Measurements from ENCODE around the gene GNA15.

The GNA15 gene

GRCh38 chr19:3119693-3120380 lies 16.0 kb upstream of the GNA15 start:
- Histone ChIP-seq H3K4me1 (ENCODE audit: control insufficient read depth, insufficient read depth, low read length) (no peaks in the 10 kb centered on the region), H3K9me3 (ENCODE audit: control insufficient read depth, insufficient read depth, low read depth, low read length) (no peaks in the 10 kb centered on the region), H3K4me3 (ENCODE audit: low read depth, low read length) (no peak overlapping the region), H3K36me3 (ENCODE audit: control insufficient read depth in 2 of 2, insufficient read depth in 1 of 2, low read length in 2 of 2) (peaks cover 0 to 25% of the 10 kb centered on the region in 2 experiments; a peak in 1 of 3 replicates), H3K27ac (ENCODE audit: extremely low read depth, low read depth, low read length) (no peak overlapping the region)
- no peak for TF ChIP-seq ZNF280C (tag by site-specific recombination; IDR thresholded peaks at IDR 0.05)
- TF ChIP-seq ZFP37 (tag by site-specific recombination; IDR thresholded peaks at IDR 0.05) = no peak
- no peak for TF ChIP-seq ZNF654 (tag by site-specific recombination; IDR thresholded peaks at IDR 0.05; ENCODE audit: low read depth)
- TF ChIP-seq ZNF837 (tag by site-specific recombination; IDR thresholded peaks at IDR 0.05) = no peak
- no peak for TF ChIP-seq BCL11B (tag by site-specific recombination; IDR thresholded peaks at IDR 0.05; ENCODE audit: low read depth)
- TF ChIP-seq KLF17 (tag by site-specific recombination; IDR thresholded peaks at IDR 0.05) = 0 out of 2 replicates have a peak, but pooled peaks have one; percentile 31
- TF ChIP-seq ZBTB20 (tag by site-specific recombination; IDR thresholded peaks at IDR 0.05) = no peak
- TF ChIP-seq ZNF221 (tag by site-specific recombination; IDR thresholded peaks at IDR 0.05; ENCODE audit: borderline replicate concordance) = no peak
- TF ChIP-seq ZNF18 (tag by site-specific recombination; IDR thresholded peaks at IDR 0.05) = no peak
- CTCF ChIA-PET = no interaction called here
- POLR2A ChIA-PET = no interaction called here

- POLR2A ChIA-PET = no interaction called here
- TF ChIP-seq ZNF776 (tag by site-specific recombination; IDR thresholded peaks at IDR 0.05; ENCODE audit: borderline replicate concordance) = no peak
- no peak for TF ChIP-seq ZNF530 (tag by site-specific recombination; IDR thresholded peaks at IDR 0.05; ENCODE audit: low read depth)
- TF ChIP-seq SALL2 (tag by site-specific recombination; IDR thresholded peaks at IDR 0.05; ENCODE audit: borderline replicate concordance) = no peak
- TF ChIP-seq BCL11A (tag by site-specific recombination; IDR thresholded peaks at IDR 0.05; ENCODE audit: low read depth) = no peak
- H3K36me3 ChIP-seq (ENCODE audit: control insufficient read depth in 2 of 2, insufficient read depth in 1 of 2, low read length in 2 of 2) = peaks cover 0 to 25% of the 10 kb centered on the region in 2 experiments; a peak in 1 of 3 replicates
- no peaks in the 10 kb centered on the region for H3K9me3 ChIP-seq (ENCODE audit: control insufficient read depth, insufficient read depth, low read depth, low read length)
- H3K4me3 ChIP-seq (ENCODE audit: low read depth, low read length) = no peak overlapping the region
- H3K27ac ChIP-seq (ENCODE audit: extremely low read depth, low read depth, low read length) = no peak overlapping the region
- CTCF ChIA-PET = no interaction called here
- no peaks in the 10 kb centered on the region for H3K4me1 ChIP-seq (ENCODE audit: control insufficient read depth, insufficient read depth, low read length)
Measured at GRCh38 chr19:3120611-3121276, 15.1 kb upstream of the GNA15 start.

- ChIA-PET CTCF (no interaction called here), POLR2A (no interaction called here)
- Histone ChIP-seq H3K36me3 (ENCODE audit: control insufficient read depth in 2 of 2, insufficient read depth in 1 of 2, low read length in 2 of 2) (peaks cover 0 to 22% of the 10 kb centered on the region in 2 experiments; a peak in 1 of 3 replicates), H3K4me3 (ENCODE audit: low read depth, low read length) (no peak overlapping the region), H3K27ac (ENCODE audit: extremely low read depth, low read depth, low read length) (no peak overlapping the region), H3K9me3 (ENCODE audit: control insufficient read depth, insufficient read depth, low read depth, low read length) (no peaks in the 10 kb centered on the region), H3K4me1 (ENCODE audit: control insufficient read depth, insufficient read depth, low read length) (no peaks in the 10 kb centered on the region)
- no peak for TF ChIP-seq ZNF221 (tag by site-specific recombination; IDR thresholded peaks at IDR 0.05; ENCODE audit: borderline replicate concordance)
- no peak for TF ChIP-seq ZNF416 (tag by site-specific recombination; IDR thresholded peaks at IDR 0.05)
- no peak for TF ChIP-seq KLF7 (tag by site-specific recombination; IDR thresholded peaks at IDR 0.05; ENCODE audit: borderline replicate concordance)
- no peak for TF ChIP-seq ZNF394 (tag by site-specific recombination; IDR thresholded peaks at IDR 0.05; ENCODE audit: borderline replicate concordance)
- TF ChIP-seq OVOL3 (tag by site-specific recombination; IDR thresholded peaks at IDR 0.05) = no peak
- TF ChIP-seq ZNF350 (tag by site-specific recombination; IDR thresholded peaks at IDR 0.05) = no peak
- TF ChIP-seq ZNF302 (tag by site-specific recombination; IDR thresholded peaks at IDR 0.05; ENCODE audit: low read depth) = no peak
- TF ChIP-seq CTCF (tag by site-specific recombination; IDR thresholded peaks at IDR 0.05) = no peak
- TF ChIP-seq TRIM28 (IDR thresholded peaks at IDR 0.05; ENCODE audit: borderline replicate concordance, low read length) = no peak
- no peak for TF ChIP-seq ZNF704 (tag by site-specific recombination; IDR thresholded peaks at IDR 0.05)
- TF ChIP-seq ZNF792 (tag by site-specific recombination; IDR thresholded peaks at IDR 0.05) = no peak
Measured at GRCh38 chr19:3121396-3121795, 14.4 kb upstream of the GNA15 start.
